Measurements from ENCODE around the gene AADACL2.
"Not testable (repeated sequence)": the region's sequence is repeated elsewhere in the genome, so short reads cannot be mapped to it uniquely, and the experiment has no call there.

AADACL2 gene

DNA sequence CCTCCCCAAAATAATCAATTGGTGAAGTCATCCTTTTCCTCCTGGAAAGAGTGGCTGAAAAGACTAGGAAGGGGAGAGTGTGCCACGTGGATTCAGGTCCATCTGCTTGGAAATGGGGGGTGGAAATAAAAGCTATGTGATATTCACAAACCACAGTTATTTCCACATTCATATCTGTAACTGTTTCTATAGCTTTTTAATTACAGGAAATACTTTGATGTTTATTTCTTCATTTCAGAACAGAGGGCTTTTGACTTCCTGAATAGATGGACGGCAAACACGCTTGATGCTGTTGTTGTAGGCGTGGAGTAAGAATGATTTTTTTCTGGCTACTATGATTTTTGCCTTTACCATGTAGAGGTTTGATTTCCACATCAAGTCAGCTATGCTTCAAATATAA, 10.1 kb downstream of the AADACL2 start:
- no peaks in the 10 kb centered on the region for H3K36me3 ChIP-seq
- intact Hi-C loops (cut with DNase I; ENCODE audit: low total_unique reads) = no loop called here
- DNase-seq = no peak
- peaks cover 0 to 4% (median 0%) of the 10 kb centered on the region in 3 donors for H3K9me3 ChIP-seq
- no peak overlapping the region for H3K27ac ChIP-seq
- H3K4me3 ChIP-seq = no peak overlapping the region
- no peaks in the 10 kb centered on the region for H3K27me3 ChIP-seq
- no peaks in the 10 kb centered on the region for H3K4me1 ChIP-seq
- TF ChIP-seq, protein P1, sequence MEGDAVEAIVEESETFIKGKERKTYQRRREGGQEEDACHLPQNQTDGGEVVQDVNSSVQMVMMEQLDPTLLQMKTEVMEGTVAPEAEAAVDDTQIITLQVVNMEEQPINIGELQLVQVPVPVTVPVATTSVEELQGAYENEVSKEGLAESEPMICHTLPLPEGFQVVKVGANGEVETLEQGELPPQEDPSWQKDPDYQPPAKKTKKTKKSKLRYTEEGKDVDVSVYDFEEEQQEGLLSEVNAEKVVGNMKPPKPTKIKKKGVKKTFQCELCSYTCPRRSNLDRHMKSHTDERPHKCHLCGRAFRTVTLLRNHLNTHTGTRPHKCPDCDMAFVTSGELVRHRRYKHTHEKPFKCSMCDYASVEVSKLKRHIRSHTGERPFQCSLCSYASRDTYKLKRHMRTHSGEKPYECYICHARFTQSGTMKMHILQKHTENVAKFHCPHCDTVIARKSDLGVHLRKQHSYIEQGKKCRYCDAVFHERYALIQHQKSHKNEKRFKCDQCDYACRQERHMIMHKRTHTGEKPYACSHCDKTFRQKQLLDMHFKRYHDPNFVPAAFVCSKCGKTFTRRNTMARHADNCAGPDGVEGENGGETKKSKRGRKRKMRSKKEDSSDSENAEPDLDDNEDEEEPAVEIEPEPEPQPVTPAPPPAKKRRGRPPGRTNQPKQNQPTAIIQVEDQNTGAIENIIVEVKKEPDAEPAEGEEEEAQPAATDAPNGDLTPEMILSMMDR (IDR thresholded peaks at IDR 0.05) = no peak

DNA sequence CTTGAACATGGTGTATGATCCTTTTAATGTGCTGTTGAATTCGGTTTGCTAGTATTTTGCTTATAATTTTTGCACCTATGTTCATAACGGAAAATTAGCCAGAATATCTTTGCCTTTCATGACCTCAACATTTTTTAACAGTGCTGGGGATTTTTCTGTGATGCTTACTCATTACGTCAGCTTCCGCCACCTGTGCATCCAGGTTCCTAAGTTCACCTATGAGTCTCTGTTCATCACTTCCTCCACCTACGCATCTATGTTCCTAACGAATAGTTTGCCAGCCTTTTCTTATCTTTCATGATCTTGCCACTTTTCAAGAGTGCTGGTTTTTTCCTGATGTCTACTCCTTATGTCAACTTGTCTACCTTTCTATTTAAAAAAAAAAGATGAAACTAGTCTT, 16.5 kb downstream of the AADACL2 start:
- Histone ChIP-seq H3K27me3 (no peaks in the 10 kb centered on the region), H3K36me3 (no peaks in the 10 kb centered on the region), H3K4me1 (no peaks in the 10 kb centered on the region), H3K4me3 (no peak overlapping the region), H3K9me3 (peaks cover 0 to 5% (median 0%) of the 10 kb centered on the region in 3 donors), H3K27ac (no peak overlapping the region)
- TF ChIP-seq, protein P1 (IDR thresholded peaks at IDR 0.05) = no peak
- intact Hi-C loops (cut with DNase I; ENCODE audit: low total_unique reads) = no loop called here
- no peak for DNase-seq

DNA sequence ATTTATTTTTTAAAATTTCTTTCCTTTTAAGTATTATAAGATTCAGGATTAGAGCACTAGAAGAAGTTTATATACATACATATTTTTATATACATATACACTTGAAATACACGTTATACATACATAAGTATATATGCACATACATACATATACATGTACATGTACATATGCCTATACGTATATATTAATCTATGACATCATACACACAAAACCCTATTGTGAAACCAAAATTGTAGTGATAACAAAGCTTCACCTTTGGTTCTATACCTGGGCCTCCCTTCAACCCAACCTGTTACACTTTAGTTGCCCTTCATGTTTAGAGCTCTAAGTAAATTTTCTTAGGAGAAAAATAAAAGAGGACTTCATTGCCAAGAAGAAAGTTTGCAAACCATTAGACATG, 17.0 kb downstream of the AADACL2 start:
- Histone ChIP-seq H3K4me1 (no peaks in the 10 kb centered on the region), H3K27me3 (no peaks in the 10 kb centered on the region), H3K9me3 (peaks cover 0 to 5% (median 0%) of the 10 kb centered on the region in 3 donors), H3K36me3 (no peaks in the 10 kb centered on the region), H3K4me3 (no peak overlapping the region), H3K27ac (no peak overlapping the region)
- no peak for DNase-seq
- intact Hi-C loops (cut with DNase I; ENCODE audit: low total_unique reads) = no loop called here
- TF ChIP-seq, protein P1 (IDR thresholded peaks at IDR 0.05) = no peak

DNA sequence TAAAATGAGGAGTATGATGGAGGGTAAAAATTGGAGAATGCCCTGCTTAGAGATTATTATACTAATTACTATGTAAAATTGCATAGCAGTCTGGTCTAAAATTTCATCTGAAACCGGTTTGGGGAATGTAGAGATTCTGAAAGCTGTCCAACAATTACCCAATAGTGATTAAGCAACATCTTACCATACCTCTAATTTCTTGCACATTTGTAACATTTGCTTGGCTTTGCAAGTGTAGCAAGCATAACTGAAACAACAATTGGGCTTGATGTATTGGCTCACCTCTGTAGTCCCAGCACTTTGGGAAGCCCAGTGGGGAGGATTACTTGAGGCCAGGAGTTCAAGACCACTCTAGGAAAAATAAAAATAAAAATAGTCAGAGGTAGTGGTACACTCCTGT, 17.4 kb downstream of the AADACL2 start:
- DNase-seq = no peak
- no peaks in the 10 kb centered on the region for H3K27me3 ChIP-seq
- no peaks in the 10 kb centered on the region for H3K36me3 ChIP-seq
- H3K4me3 ChIP-seq = no peak overlapping the region
- TF ChIP-seq, protein P1 (IDR thresholded peaks at IDR 0.05) = no peak
- H3K9me3 ChIP-seq = peaks cover 0 to 5% (median 0%) of the 10 kb centered on the region in 3 donors
- no peak overlapping the region for H3K27ac ChIP-seq
- no peaks in the 10 kb centered on the region for H3K4me1 ChIP-seq
- intact Hi-C loops (cut with DNase I; ENCODE audit: low total_unique reads) = no loop called here

DNA sequence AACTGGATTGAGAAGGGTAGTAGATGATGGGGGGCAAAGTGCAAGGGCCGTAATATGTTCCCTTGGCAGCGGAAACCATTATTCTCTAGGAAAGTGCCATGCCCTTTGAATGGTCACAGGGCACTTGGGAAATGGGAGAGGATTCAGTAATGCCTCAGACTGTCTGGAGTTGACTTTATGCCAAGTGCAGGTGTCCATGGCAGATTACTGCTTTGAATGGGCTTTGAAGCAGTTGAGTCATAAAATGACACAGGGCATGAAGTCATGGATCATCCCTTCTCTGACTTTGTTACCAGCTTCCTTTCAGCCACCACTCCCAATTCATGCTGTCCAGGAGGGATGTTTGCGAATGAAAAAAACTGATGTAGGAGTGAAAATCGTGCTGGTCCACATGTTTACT, 20.1 kb downstream of the AADACL2 start:
- no peak for DNase-seq
- TF ChIP-seq, protein P1 (IDR thresholded peaks at IDR 0.05) = no peak
- Histone ChIP-seq H3K4me3 (no peak overlapping the region), H3K27me3 (no peaks in the 10 kb centered on the region), H3K36me3 (no peaks in the 10 kb centered on the region), H3K9me3 (peaks cover 0 to under 1% (median 0%) of the 10 kb centered on the region in 3 donors), H3K27ac (no peak overlapping the region), H3K4me1 (no peaks in the 10 kb centered on the region)
- intact Hi-C loops (cut with DNase I; ENCODE audit: low total_unique reads) = no loop called here

DNA sequence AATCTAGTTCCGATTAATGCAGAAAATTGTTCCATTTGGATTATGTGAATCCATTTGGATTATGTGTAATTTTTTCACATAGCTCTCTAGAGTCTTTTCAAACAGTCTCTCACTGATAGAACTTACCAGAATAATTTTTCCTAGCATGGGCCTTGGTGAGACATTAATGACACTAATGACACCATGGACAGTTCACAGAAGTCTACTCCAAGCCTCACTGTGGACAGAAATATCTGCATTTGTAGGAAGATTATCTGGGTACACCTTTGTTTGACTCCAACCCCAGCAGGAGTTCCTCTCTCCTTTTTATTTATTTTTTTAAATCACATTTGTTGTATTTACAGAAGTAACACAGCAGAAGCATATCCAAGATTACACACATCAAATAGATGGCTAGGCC, 27.9 kb downstream of the AADACL2 start:
- intact Hi-C loops (cut with DNase I; ENCODE audit: low total_unique reads) = no loop called here
- Histone ChIP-seq H3K36me3 (no peaks in the 10 kb centered on the region), H3K4me1 (no peaks in the 10 kb centered on the region), H3K27ac (no peak overlapping the region), H3K9me3 (no peaks in the 10 kb centered on the region), H3K27me3 (no peaks in the 10 kb centered on the region), H3K4me3 (no peak overlapping the region)
- TF ChIP-seq, protein P1 (IDR thresholded peaks at IDR 0.05) = no peak
- no peak for DNase-seq

DNA sequence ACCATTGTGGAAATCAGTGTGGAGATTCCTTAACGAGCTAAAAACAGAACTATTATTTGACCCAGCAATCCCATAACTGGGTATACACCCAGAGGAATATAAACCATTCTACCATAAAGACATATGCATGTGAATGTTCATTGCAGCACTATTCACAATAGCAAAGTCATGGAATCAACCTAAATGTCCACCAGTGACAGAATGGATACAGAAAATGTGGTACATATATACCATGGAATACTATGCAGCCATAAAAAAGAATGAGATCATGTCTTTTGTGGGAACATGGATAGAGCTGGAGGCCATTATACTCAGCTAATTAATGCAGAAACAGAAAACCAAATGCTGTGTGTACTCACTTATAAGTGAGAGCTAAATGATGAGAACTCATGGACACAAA, 31.0 kb downstream of the AADACL2 start:
- intact Hi-C loops (cut with DNase I; ENCODE audit: low total_unique reads); H3K4me3 ChIP-seq; DNase-seq; H3K27me3 ChIP-seq; H3K27ac ChIP-seq; H3K9me3 ChIP-seq; H3K36me3 ChIP-seq; H3K4me1 ChIP-seq: not testable (repeated sequence)
